Brain microvascular endothelial cell (primary cell): ENCODE data around the gene COL7A1.

Source experiments
- DNase-seq: peaks from one replicate; pipeline ENCODE4 v3.0.0-alpha.2; 2020
- H3K27ac ChIP-seq: fragments of 250-450 bp; sonication (Bioruptor Pico); 2 replicates; pipeline ENCODE4 v1.5.1; 2020; ENCODE audit warnings: mild to moderate bottlenecking, moderate library complexity
- H3K27me3 ChIP-seq: fragments of 250-450 bp; sonication (Bioruptor Pico); replicated peaks from 2 replicates; pipeline ENCODE4 v1.5.1; 2020; ENCODE audit warnings: mild to moderate bottlenecking
- H3K36me3 ChIP-seq: fragments of 250-450 bp; sonication (Bioruptor Pico); replicated peaks from 2 replicates; pipeline ENCODE4 v1.5.1; 2020; ENCODE audit warnings: mild to moderate bottlenecking
- H3K4me3 ChIP-seq: 2 replicates; pipeline ENCODE4 v1.5.1; 2011; ENCODE audit warnings: low read depth, mild to moderate bottlenecking, control low read depth, low read length, moderate library complexity
- in situ Hi-C: cut with HindIII; loops from 2 replicates; pipeline ENCODE4 v1.10.0; 2017; ENCODE audit warnings: low sequenced_read_pairs, low pct_ligation_motif_present
- TF ChIP-seq, protein P1 (sequence below): IDR thresholded peaks from 2 replicates; pipeline ENCODE4 v1.5.1; 2011; ENCODE audit warnings: low read depth, mild to moderate bottlenecking, moderate library complexity, low read length, control low read depth, inconsistent platforms; ENCODE audit errors: missing control alignments

Gene COL7A1

DNA sequence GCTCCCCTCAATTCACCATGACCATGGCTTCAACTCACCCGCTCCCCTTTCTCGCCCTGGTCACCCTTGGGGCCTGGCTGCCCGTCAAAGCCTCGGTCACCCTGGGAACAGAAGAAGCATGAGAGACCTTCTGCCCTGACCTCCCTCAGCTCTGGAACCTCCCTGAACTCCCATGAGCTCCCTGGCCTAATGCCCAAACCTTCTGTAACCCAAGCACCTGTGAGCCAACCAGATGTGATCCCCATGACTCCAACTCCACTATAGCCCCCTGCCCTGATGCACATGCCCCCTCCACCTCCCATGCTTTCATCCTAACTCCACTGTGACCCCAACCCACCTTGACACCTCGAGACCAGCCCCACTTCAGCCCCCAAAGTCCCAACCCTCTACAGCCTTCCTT is 28.0 kb downstream of the COL7A1 start:
- Histone ChIP-seq H3K4me3 (no peak overlapping the region), H3K36me3 (peaks cover 2% of the 10 kb centered on the region), H3K27ac (no peak overlapping the region), H3K27me3 (no peaks in the 10 kb centered on the region)
- in situ Hi-C loops: no loop called here
- TF ChIP-seq, protein P1, sequence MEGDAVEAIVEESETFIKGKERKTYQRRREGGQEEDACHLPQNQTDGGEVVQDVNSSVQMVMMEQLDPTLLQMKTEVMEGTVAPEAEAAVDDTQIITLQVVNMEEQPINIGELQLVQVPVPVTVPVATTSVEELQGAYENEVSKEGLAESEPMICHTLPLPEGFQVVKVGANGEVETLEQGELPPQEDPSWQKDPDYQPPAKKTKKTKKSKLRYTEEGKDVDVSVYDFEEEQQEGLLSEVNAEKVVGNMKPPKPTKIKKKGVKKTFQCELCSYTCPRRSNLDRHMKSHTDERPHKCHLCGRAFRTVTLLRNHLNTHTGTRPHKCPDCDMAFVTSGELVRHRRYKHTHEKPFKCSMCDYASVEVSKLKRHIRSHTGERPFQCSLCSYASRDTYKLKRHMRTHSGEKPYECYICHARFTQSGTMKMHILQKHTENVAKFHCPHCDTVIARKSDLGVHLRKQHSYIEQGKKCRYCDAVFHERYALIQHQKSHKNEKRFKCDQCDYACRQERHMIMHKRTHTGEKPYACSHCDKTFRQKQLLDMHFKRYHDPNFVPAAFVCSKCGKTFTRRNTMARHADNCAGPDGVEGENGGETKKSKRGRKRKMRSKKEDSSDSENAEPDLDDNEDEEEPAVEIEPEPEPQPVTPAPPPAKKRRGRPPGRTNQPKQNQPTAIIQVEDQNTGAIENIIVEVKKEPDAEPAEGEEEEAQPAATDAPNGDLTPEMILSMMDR: no peak
- DNase-seq: no peak

GRCh38 chr3:48566401-48566760 is 28.7 kb downstream of the COL7A1 start:
- TF ChIP-seq, protein P1: no peak
- Histone ChIP-seq H3K27me3 (no peaks in the 10 kb centered on the region), H3K36me3 (peaks cover 2% of the 10 kb centered on the region), H3K27ac (no peak overlapping the region), H3K4me3 (no peak overlapping the region)
- DNase-seq: no peak
- in situ Hi-C loops: no loop called here

DNA sequence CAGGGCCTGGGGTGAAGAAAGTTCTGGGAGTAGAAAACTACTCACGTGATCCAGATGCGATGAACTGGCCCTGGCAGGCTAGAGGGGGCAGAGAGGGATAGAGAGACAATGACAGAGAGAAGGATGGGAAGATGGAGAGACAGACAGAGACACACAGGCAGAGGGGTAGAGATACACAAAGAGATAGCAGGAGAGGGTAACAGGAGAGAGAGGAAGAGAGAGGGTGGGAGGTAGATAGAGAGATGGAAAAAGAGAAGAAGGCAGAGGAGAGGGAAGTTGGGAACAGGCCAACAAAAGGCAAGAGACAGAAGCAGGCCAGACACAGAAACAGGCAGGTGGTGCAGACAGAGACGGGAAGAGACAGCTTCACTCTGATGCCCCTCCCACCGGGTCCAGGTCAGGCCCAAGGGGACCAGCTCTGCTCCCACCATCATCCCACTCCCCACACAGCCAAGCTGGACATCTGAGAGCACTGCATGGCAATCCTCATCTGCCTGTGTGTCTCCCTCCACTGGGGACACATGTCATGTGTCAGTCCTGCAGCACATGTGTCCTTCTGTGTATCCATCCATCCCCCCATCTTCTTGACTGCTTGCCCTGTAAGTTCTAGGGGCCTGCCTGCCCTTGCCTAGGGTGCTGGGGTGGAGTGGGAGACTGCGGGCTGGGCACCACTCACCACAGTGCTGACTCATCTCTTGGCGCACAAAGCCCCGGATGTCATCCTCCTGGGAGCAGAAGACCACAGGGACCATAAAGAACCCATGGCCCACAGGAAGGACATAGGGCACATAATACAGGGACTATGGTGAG is 29.3 kb downstream of the COL7A1 start:
- Histone ChIP-seq H3K27ac (no peak overlapping the region), H3K27me3 (no peaks in the 10 kb centered on the region), H3K4me3 (no peak overlapping the region), H3K36me3 (peaks cover 2% of the 10 kb centered on the region)
- in situ Hi-C loops: no loop called here
- DNase-seq: peak; percentile 56
- TF ChIP-seq, protein P1: no peak

DNA sequence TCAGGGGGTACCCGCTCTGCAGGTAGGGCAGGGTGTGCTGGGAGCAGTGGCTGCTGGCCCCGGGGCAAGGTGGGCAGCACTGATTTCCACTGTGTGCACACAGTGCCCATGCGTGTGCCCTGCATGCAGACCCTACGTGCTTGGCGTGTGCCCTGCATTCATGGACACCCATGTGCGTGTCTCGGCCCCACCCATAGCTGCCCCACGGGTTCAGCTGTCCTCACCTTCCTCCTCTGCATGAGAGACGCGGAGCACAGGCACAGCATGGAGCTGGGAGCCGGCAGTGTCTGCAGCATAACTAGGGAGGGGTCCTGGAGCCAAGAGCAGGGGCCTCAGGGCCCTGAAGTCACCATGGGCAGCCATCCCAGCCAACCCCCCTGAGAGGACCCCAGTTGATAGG is 29.9 kb downstream of the COL7A1 start:
- peaks cover 2% of the 10 kb centered on the region for H3K36me3 ChIP-seq
- H3K27ac ChIP-seq: no peak overlapping the region
- in situ Hi-C loops: no loop called here
- TF ChIP-seq, protein P1: no peak
- H3K27me3 ChIP-seq: no peaks in the 10 kb centered on the region
- DNase-seq: no peak
- H3K4me3 ChIP-seq: no peak overlapping the region

DNA sequence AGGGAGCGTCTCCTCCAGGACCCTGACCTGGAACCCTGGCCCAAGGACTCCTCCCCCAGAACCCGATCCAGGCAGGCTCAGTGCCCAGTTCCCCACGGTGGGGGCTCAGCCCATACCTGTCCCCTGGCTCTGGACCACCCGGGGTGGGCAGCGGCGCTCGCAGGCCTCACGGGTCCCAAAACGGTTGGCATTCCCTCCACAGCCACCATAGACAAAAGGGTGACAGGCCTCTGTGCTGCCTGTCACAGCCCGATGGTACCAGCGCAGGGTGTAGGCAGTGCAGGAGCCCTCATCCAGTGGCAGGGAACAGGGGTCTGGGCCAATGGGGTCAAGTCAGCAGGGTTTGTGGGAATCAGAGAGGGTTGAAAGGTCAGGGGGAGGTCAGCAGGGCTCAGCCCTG is 30.5 kb downstream of the COL7A1 start:
- no peak overlapping the region for H3K4me3 ChIP-seq
- no peak overlapping the region for H3K27ac ChIP-seq

More for the DNA sequence above, 30.5 kb downstream of the COL7A1 start:
- DNase-seq: no peak
- in situ Hi-C loops: no loop called here
- TF ChIP-seq, protein P1: no peak
- no peaks in the 10 kb centered on the region for H3K27me3 ChIP-seq
- no peaks in the 10 kb centered on the region for H3K36me3 ChIP-seq
